ENCODE measurements around the gene KLF13.

GRCh38 chr15:31333820-31334219, 7.2 kb downstream of the KLF13 start:
- no peak for TF ChIP-seq CTCF (IDR thresholded peaks at IDR 0.05)
- TF ChIP-seq REST (IDR thresholded peaks at IDR 0.05; ENCODE audit: insufficient read depth in 1 of 2, low read depth in 2 of 2, low read length in 1 of 2): no peak
